ENCODE measurements around the gene PHAX. TPM values are rescaled to one million over a fixed set of nuclear protein-coding genes. Genes with fewer than 3 reads are reported as not detected.
A peak's percentile ranks its signal among the peaks of the same experiment; 100 is the strongest.
"Not testable (repeated sequence)": the region's sequence is repeated elsewhere in the genome, so short reads cannot be mapped to it uniquely, and the experiment has no call there.

Gene PHAX
- total RNA-seq, 4 donors from 2014 or later: 23.2 to 57.5 (median 45.8) TPM

- Histone ChIP-seq H3K36me3 (peaks cover 6 to 86% (median 13%) of the 10 kb centered on the region in 3 donors), H3K4me3 (no peak overlapping the region), H3K4me1 (no peaks in the 10 kb centered on the region), H3K27ac (no peak overlapping the region), H3K9me3 (no peaks in the 10 kb centered on the region), H3K27me3 (no peaks in the 10 kb centered on the region)
- WGBS, 2 donors: 89% methylated on average over 4 of the region's 4 CpGs
- TF ChIP-seq CTCF (IDR thresholded peaks at IDR 0.05) (no peak), EP300 (IDR thresholded peaks at IDR 0.05) (no peak), POLR2A (IDR thresholded peaks at IDR 0.05) (no peak)
- no peak for DNase-seq (ENCODE audit: low spot score in 2 of 2)
Measured at GRCh38 chr5:126615286-126615685, 14.5 kb downstream of the PHAX start.

GRCh38 chr5:126617603-126618002, 16.9 kb downstream of the PHAX start:
- H3K4me3 ChIP-seq; H3K9me3 ChIP-seq; H3K27ac ChIP-seq; H3K27me3 ChIP-seq; H3K4me1 ChIP-seq; DNase-seq (ENCODE audit: low spot score in 2 of 2): not testable (repeated sequence)
- peaks cover 6 to 85% (median 13%) of the 10 kb centered on the region in 3 donors for H3K36me3 ChIP-seq
- 94 to 95% methylated on average over 8 of the region's 8 CpGs for WGBS, 2 donors

GRCh38 chr5:126619781-126620180, 19.0 kb downstream of the PHAX start:
- no peak for DNase-seq (ENCODE audit: low spot score in 2 of 2)
- Histone ChIP-seq H3K27me3 (no peaks in the 10 kb centered on the region), H3K27ac (no peak overlapping the region), H3K9me3 (no peaks in the 10 kb centered on the region), H3K4me1 (no peaks in the 10 kb centered on the region), H3K4me3 (no peak overlapping the region), H3K36me3 (peaks cover 7 to 82% (median 13%) of the 10 kb centered on the region in 3 donors)
- TF ChIP-seq POLR2A (IDR thresholded peaks at IDR 0.05): no peak
- TF ChIP-seq EP300 (IDR thresholded peaks at IDR 0.05): no peak
- TF ChIP-seq CTCF (IDR thresholded peaks at IDR 0.05): no peak
- WGBS, 2 donors: 92 to 93% methylated on average over 2 of the region's 2 CpGs

GRCh38 chr5:126624534-126624933, 23.8 kb downstream of the PHAX start:
- Histone ChIP-seq H3K4me3 (no peak overlapping the region), H3K36me3 (peaks cover 6 to 74% (median 7%) of the 10 kb centered on the region in 3 donors)

GRCh38 chr5:126628102-126628501, 27.4 kb downstream of the PHAX start:
- TF ChIP-seq CTCF (IDR thresholded peaks at IDR 0.05) (no peak), EP300 (IDR thresholded peaks at IDR 0.05) (no peak), POLR2A (IDR thresholded peaks at IDR 0.05) (no peak)
- Histone ChIP-seq H3K27ac (no peak overlapping the region), H3K27me3 (no peaks in the 10 kb centered on the region), H3K4me1 (no peaks in the 10 kb centered on the region), H3K9me3 (no peaks in the 10 kb centered on the region), H3K4me3 (no peak overlapping the region), H3K36me3 (peaks cover 6 to 41% (median 7%) of the 10 kb centered on the region in 3 donors)
- WGBS, 2 donors: 90 to 92% methylated on average over 11 of the region's 11 CpGs
- DNase-seq (ENCODE audit: low spot score in 2 of 2): no peak

More at GRCh38 chr5:126624534-126624933, 23.8 kb downstream of the PHAX start:
- H3K27ac ChIP-seq: peak overlapping the region in 1 of 4 donors; percentile 1
- H3K9me3 ChIP-seq: no peaks in the 10 kb centered on the region
- no peaks in the 10 kb centered on the region for H3K4me1 ChIP-seq
- H3K27me3 ChIP-seq: no peaks in the 10 kb centered on the region
- DNase-seq (ENCODE audit: low spot score in 2 of 2): no peak
- WGBS, 2 donors: 38 to 42% methylated on average over 4 of the region's 4 CpGs
- TF ChIP-seq EP300 (IDR thresholded peaks at IDR 0.05) (no peak), POLR2A (IDR thresholded peaks at IDR 0.05) (no peak), CTCF (IDR thresholded peaks at IDR 0.05) (no peak)

- DNase-seq (ENCODE audit: low spot score in 2 of 2): no peak
- Histone ChIP-seq H3K4me1 (no peaks in the 10 kb centered on the region), H3K36me3 (peaks cover 0 to 6% (median 3%) of the 10 kb centered on the region in 3 donors), H3K4me3 (no peak overlapping the region), H3K9me3 (no peaks in the 10 kb centered on the region), H3K27me3 (no peaks in the 10 kb centered on the region), H3K27ac (no peak overlapping the region)
- WGBS, 2 donors: 63 to 67% methylated on average over 3 of the region's 3 CpGs
- TF ChIP-seq POLR2A (IDR thresholded peaks at IDR 0.05) (no peak), CTCF (IDR thresholded peaks at IDR 0.05) (no peak), EP300 (IDR thresholded peaks at IDR 0.05) (no peak)
Measured at GRCh38 chr5:126631920-126632319, 31.2 kb downstream of the PHAX start.
